Measurements from ENCODE around the gene HRNR. TPM values are rescaled to one million over a fixed set of nuclear protein-coding genes. Genes with fewer than 3 reads are reported as not detected.

Gene HRNR
- total RNA-seq, 1 donor from 2014 or later: not detected

- DNase-seq (ENCODE audit: extremely low spot score in 2 of 2): no peak
- Histone ChIP-seq H3K36me3 (no peaks in the 10 kb centered on the region), H3K4me3 (no peak overlapping the region), H3K9me3 (no peaks in the 10 kb centered on the region), H3K4me1 (peaks cover 12% of the 10 kb centered on the region), H3K27me3 (no peaks in the 10 kb centered on the region), H3K27ac (peak overlapping the region; percentile 1)
- TF ChIP-seq POLR2A (IDR thresholded peaks at IDR 0.05): no peak
- TF ChIP-seq POLR2AphosphoS5 (IDR thresholded peaks at IDR 0.05; ENCODE audit: insufficient read depth in 1 of 2, low read depth in 1 of 2): no peak
- TF ChIP-seq CTCF (IDR thresholded peaks at IDR 0.05): no peak
- intact Hi-C loops (cut with DNase I): no loop called here
These were observed 32.7 kb downstream of the HRNR start for GRCh38 chr1:152191260-152191659.

DNA sequence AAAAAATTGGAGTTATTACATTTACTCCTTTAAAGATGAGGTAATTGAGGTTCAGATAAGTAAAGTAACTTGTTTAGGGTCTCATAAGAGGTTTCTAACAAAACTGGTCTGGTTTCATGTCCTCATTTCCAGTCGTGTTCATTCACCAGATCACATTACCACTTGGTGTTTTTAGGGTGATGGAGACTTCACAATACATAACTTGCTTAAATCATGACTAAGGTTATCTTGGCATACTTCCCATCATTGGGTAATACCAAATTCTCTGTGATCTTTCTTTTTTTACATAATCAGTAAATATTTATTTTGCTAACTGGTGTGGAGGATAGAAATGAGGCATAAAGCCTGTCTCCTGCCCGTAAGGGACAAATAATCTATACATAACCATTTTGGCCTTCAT is 33.4 kb downstream of the HRNR start:
- intact Hi-C loops (cut with DNase I): no loop called here

GRCh38 chr1:152189657-152190442 is 34.1 kb downstream of the HRNR start:
- H3K27ac ChIP-seq: no peak overlapping the region
- peaks cover 12% of the 10 kb centered on the region for H3K4me1 ChIP-seq
- H3K36me3 ChIP-seq: no peaks in the 10 kb centered on the region
- peak overlapping the region; percentile 54 to 55 for H3K4me3 ChIP-seq
- H3K27me3 ChIP-seq: no peaks in the 10 kb centered on the region
- H3K9me3 ChIP-seq: no peaks in the 10 kb centered on the region
- intact Hi-C loops (cut with DNase I): loop anchor here (10.0 kb wide), 1 partner anchor 135 kb away; no protein-coding TSS in a partner anchor
- DNase-seq (ENCODE audit: extremely low spot score in 2 of 2): no peak
- TF ChIP-seq CTCF (IDR thresholded peaks at IDR 0.05) (peak; percentile 47 to 64 (median 57)), POLR2AphosphoS5 (IDR thresholded peaks at IDR 0.05; ENCODE audit: insufficient read depth in 1 of 2, low read depth in 1 of 2) (peak in 1 of 2 donors; percentile 38), POLR2A (IDR thresholded peaks at IDR 0.05) (no peak)

More for the DNA sequence above, 33.4 kb downstream of the HRNR start:
- peak overlapping the region; percentile 1 for H3K27ac ChIP-seq
- H3K27me3 ChIP-seq: no peaks in the 10 kb centered on the region
- TF ChIP-seq CTCF (IDR thresholded peaks at IDR 0.05) (no peak), POLR2AphosphoS5 (IDR thresholded peaks at IDR 0.05; ENCODE audit: insufficient read depth in 1 of 2, low read depth in 1 of 2) (no peak), POLR2A (IDR thresholded peaks at IDR 0.05) (no peak)
- peaks cover 12% of the 10 kb centered on the region for H3K4me1 ChIP-seq
- H3K36me3 ChIP-seq: no peaks in the 10 kb centered on the region
- H3K9me3 ChIP-seq: no peaks in the 10 kb centered on the region
- no peak overlapping the region for H3K4me3 ChIP-seq
- DNase-seq (ENCODE audit: extremely low spot score in 2 of 2): no peak

- Histone ChIP-seq H3K4me3 (peak overlapping the region; percentile 54 to 55), H3K36me3 (no peaks in the 10 kb centered on the region), H3K27ac (peak overlapping the region; percentile 68), H3K9me3 (no peaks in the 10 kb centered on the region), H3K27me3 (no peaks in the 10 kb centered on the region), H3K4me1 (peaks cover 15% of the 10 kb centered on the region)
- intact Hi-C loops (cut with DNase I): loop anchor here (10.0 kb wide), 1 partner anchor 134 kb away; no protein-coding TSS in a partner anchor
- no peak for TF ChIP-seq POLR2A (IDR thresholded peaks at IDR 0.05)
- TF ChIP-seq CTCF (IDR thresholded peaks at IDR 0.05): peak; percentile 62 to 73 (median 69)
- TF ChIP-seq POLR2AphosphoS5 (IDR thresholded peaks at IDR 0.05; ENCODE audit: insufficient read depth in 1 of 2, low read depth in 1 of 2): peak in 1 of 2 donors; percentile 51
- no peak for DNase-seq (ENCODE audit: extremely low spot score in 2 of 2)
These were observed 35.1 kb downstream of the HRNR start for GRCh38 chr1:152188673-152189591.
